ENCODE measurements around the gene TRMT11.
"Not testable (repeated sequence)": the region's sequence is repeated elsewhere in the genome, so short reads cannot be mapped to it uniquely, and the experiment has no call there.

The TRMT11 gene

GRCh38 chr6:125994670-125995488, 8.5 kb downstream of the TRMT11 start:
- DNase-seq = no peak

- peak; percentile 61 for DNase-seq
Measured at GRCh38 chr6:125995972-125996580, 9.7 kb downstream of the TRMT11 start.

- DNase-seq = no peak
Measured at GRCh38 chr6:126002755-126003679, 16.7 kb downstream of the TRMT11 start.

- no peak for DNase-seq
Measured at GRCh38 chr6:126007800-126008199, 21.5 kb downstream of the TRMT11 start.

GRCh38 chr6:126010040-126010439, 23.7 kb downstream of the TRMT11 start:
- no peak for DNase-seq

- no peak for DNase-seq
Measured at GRCh38 chr6:126015863-126016262, 29.5 kb downstream of the TRMT11 start.

- DNase-seq = no peak
Measured at GRCh38 chr6:126016591-126016990, 30.3 kb downstream of the TRMT11 start.

- DNase-seq = no peak
Measured at GRCh38 chr6:126017668-126018067, 31.3 kb downstream of the TRMT11 start.

GRCh38 chr6:126020305-126021050, 34.1 kb downstream of the TRMT11 start:
- DNase-seq = no peak

- DNase-seq = not testable (repeated sequence)
Measured at GRCh38 chr6:126023474-126023873, 37.1 kb downstream of the TRMT11 start.

GRCh38 chr6:126026001-126026400, 39.7 kb downstream of the TRMT11 start:
- DNase-seq = no peak

- DNase-seq = no peak
Measured at GRCh38 chr6:126027601-126028000, 41.3 kb downstream of the TRMT11 start.

- DNase-seq = no peak
Measured at GRCh38 chr6:126030045-126030444, 43.7 kb downstream of the TRMT11 start.

GRCh38 chr6:126033696-126034095, 47.4 kb downstream of the TRMT11 start:
- DNase-seq = no peak

GRCh38 chr6:126034656-126035055, 48.3 kb downstream of the TRMT11 start:
- no peak for DNase-seq

- no peak for DNase-seq
Measured at GRCh38 chr6:126035764-126036163, 49.4 kb downstream of the TRMT11 start.

- no peak for DNase-seq
Measured at GRCh38 chr6:126038234-126038633, 51.9 kb downstream of the TRMT11 start.

GRCh38 chr6:126039284-126039683, 52.9 kb downstream of the TRMT11 start:
- no peak for DNase-seq

- no peak for DNase-seq
Measured at GRCh38 chr6:126040394-126040793, 54.1 kb downstream of the TRMT11 start.

GRCh38 chr6:126040826-126041225, 54.5 kb downstream of the TRMT11 start:
- no peak for DNase-seq

GRCh38 chr6:126041516-126041915, 55.2 kb downstream of the TRMT11 start:
- DNase-seq = no peak

GRCh38 chr6:126042001-126042419, 55.7 kb downstream of the TRMT11 start:
- no peak for DNase-seq

- DNase-seq = no peak
Measured at GRCh38 chr6:126047648-126048047, 61.3 kb downstream of the TRMT11 start.

Data from activated T-cell treated with anti-CD3 and anti-CD28 coated beads for 4 hours (primary cell).